DND-41 (cell line): Measurements from ENCODE around the gene VAV3.

Source experiments
- EZH2 ChIP-seq: IDR thresholded peaks from 3 replicates; pipeline ENCODE4 v1.6.1; 2012; ENCODE audit warnings: borderline replicate concordance, low read depth, mild to moderate bottlenecking, moderate library complexity, low read length, inconsistent platforms; ENCODE audit not compliant: severe bottlenecking
- TF ChIP-seq, protein P1 (sequence below): IDR thresholded peaks from 2 replicates; pipeline ENCODE4 v1.5.1; 2012; ENCODE audit warnings: borderline replicate concordance, low read length, moderate library complexity, mild to moderate bottlenecking; ENCODE audit not compliant: poor library complexity, severe bottlenecking; ENCODE audit errors: extremely low read depth

DNA sequence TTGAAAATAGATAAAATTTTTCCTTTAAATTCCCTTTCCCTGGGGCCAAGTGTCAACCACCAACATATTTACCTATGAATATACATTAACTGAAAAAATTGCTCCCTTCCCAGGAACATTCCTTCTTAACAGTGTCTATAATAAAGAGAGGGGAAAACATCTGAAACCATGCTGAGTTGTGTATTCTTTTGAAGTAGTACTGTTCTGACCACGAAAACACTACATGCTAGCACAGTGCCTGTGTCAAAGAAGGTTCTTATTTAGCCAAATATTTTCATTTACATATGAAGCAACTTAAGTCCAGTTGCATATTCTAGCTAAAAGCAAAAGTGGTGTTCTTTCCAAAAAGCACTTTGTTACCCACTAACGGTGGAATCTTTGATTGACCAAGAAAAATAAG is 311.2 kb downstream of the VAV3 start:
- TF ChIP-seq, protein P1, sequence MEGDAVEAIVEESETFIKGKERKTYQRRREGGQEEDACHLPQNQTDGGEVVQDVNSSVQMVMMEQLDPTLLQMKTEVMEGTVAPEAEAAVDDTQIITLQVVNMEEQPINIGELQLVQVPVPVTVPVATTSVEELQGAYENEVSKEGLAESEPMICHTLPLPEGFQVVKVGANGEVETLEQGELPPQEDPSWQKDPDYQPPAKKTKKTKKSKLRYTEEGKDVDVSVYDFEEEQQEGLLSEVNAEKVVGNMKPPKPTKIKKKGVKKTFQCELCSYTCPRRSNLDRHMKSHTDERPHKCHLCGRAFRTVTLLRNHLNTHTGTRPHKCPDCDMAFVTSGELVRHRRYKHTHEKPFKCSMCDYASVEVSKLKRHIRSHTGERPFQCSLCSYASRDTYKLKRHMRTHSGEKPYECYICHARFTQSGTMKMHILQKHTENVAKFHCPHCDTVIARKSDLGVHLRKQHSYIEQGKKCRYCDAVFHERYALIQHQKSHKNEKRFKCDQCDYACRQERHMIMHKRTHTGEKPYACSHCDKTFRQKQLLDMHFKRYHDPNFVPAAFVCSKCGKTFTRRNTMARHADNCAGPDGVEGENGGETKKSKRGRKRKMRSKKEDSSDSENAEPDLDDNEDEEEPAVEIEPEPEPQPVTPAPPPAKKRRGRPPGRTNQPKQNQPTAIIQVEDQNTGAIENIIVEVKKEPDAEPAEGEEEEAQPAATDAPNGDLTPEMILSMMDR, result no peak
- no peak for TF ChIP-seq EZH2
